ENCODE data around the gene DUS1L.

DUS1L gene

GRCh38 chr17:82055023-82055964 is 10.3 kb downstream of the DUS1L start:
- DNase-seq (ENCODE audit: low spot score): no peak

GRCh38 chr17:82054351-82055022 is 11.1 kb downstream of the DUS1L start:
- DNase-seq (ENCODE audit: low spot score): no peak

GRCh38 chr17:82053556-82054263 is 11.9 kb downstream of the DUS1L start:
- DNase-seq (ENCODE audit: low spot score): no peak

GRCh38 chr17:82053130-82053529 is 12.5 kb downstream of the DUS1L start:
- no peak for DNase-seq (ENCODE audit: low spot score)

- no peak for DNase-seq (ENCODE audit: low spot score)
Observed at GRCh38 chr17:82052638-82053059, 13.0 kb downstream of the DUS1L start.

- DNase-seq (ENCODE audit: low spot score): peak; percentile 69
Observed at GRCh38 chr17:82051776-82052637, 13.6 kb downstream of the DUS1L start, which contains the start of the genes GPS1 and RFNG. Gene GPS1 (plus strand): TSS chr17:82051898. CDS start chr17:82051932, 34 bp downstream. Gene RFNG (minus strand): TSS chr17:82051811. CDS start chr17:82051766, 45 bp downstream.

- DNase-seq (ENCODE audit: low spot score): no peak
Observed at GRCh38 chr17:82050761-82051641, 14.6 kb downstream of the DUS1L start.

GRCh38 chr17:82050152-82050760 is 15.3 kb downstream of the DUS1L start:
- no peak for DNase-seq (ENCODE audit: low spot score)

- no peak for DNase-seq (ENCODE audit: low spot score)
Observed at GRCh38 chr17:82049521-82049971, 16.1 kb downstream of the DUS1L start.

GRCh38 chr17:82049106-82049505 is 16.5 kb downstream of the DUS1L start:
- DNase-seq (ENCODE audit: low spot score): no peak

- DNase-seq (ENCODE audit: low spot score): no peak
Observed at GRCh38 chr17:82048571-82048971, 17.0 kb downstream of the DUS1L start.

- no peak for DNase-seq (ENCODE audit: low spot score)
Observed at GRCh38 chr17:82047914-82048570, 17.6 kb downstream of the DUS1L start.

- DNase-seq (ENCODE audit: low spot score): no peak
Observed at GRCh38 chr17:82047379-82047778, 18.2 kb downstream of the DUS1L start.

GRCh38 chr17:82046903-82047302 is 18.7 kb downstream of the DUS1L start:
- no peak for DNase-seq (ENCODE audit: low spot score)

- DNase-seq (ENCODE audit: low spot score): no peak
Observed at GRCh38 chr17:82045936-82046484, 19.6 kb downstream of the DUS1L start.

GRCh38 chr17:82043507-82043906 is 22.1 kb downstream of the DUS1L start:
- no peak for DNase-seq (ENCODE audit: low spot score)

GRCh38 chr17:82042649-82043048 is 23.0 kb downstream of the DUS1L start:
- no peak for DNase-seq (ENCODE audit: low spot score)

GRCh38 chr17:82041144-82041814 is 24.3 kb downstream of the DUS1L start:
- DNase-seq (ENCODE audit: low spot score): no peak

Data from RKO (cell line).